Liver (tissue), 9 donors: Measurements from ENCODE around the gene AATK. TPM values are rescaled to one million over a fixed set of nuclear protein-coding genes. Genes with fewer than 3 reads are reported as not detected.

Source experiments
- DNase-seq: peaks from one replicate; pipeline ENCODE4 v3.0.0-alpha.2; 2017; ENCODE audit warnings: low spot score
- H3K27ac ChIP-seq, 2 donors: one replicate each; pipeline ENCODE4 v1.7.0; 2013; ENCODE audit warnings: inconsistent platforms in 2 of 2, low read length in 2 of 2, control low read depth in 1 of 2, low read depth in 1 of 2, mild to moderate bottlenecking in 1 of 2
- H3K27me3 ChIP-seq, 4 donors: one replicate each; pipeline versions ENCODE4 v1.6.1 to v1.7.0; 2013; ENCODE audit warnings: low read length in 3 of 4, inconsistent platforms in 1 of 4, mild to moderate bottlenecking in 1 of 4, moderate library complexity in 1 of 4; ENCODE audit not compliant: control insufficient read depth in 4 of 4, insufficient read depth in 4 of 4
- H3K36me3 ChIP-seq, 4 donors: one replicate each; pipeline versions ENCODE4 v1.6.1 to v1.7.0; 2013; ENCODE audit warnings: low read length in 3 of 4, mild to moderate bottlenecking in 3 of 4, low read depth in 1 of 4, moderate library complexity in 1 of 4; ENCODE audit not compliant: control insufficient read depth in 4 of 4, insufficient read depth in 3 of 4
- H3K4me1 ChIP-seq, 4 donors: one replicate each; pipeline versions ENCODE4 v1.6.1 to v1.7.0; 2013; ENCODE audit warnings: low read length in 3 of 4, mild to moderate bottlenecking in 3 of 4, moderate library complexity in 1 of 4; ENCODE audit not compliant: control insufficient read depth in 4 of 4, insufficient read depth in 4 of 4
- H3K4me3 ChIP-seq, 3 donors: one replicate each; pipeline versions ENCODE4 v1.6.1 to v1.7.0; 2013; ENCODE audit warnings: low read length in 3 of 3, control low read depth in 1 of 3, low read depth in 1 of 3, mild to moderate bottlenecking in 1 of 3
- H3K9ac ChIP-seq, 2 donors: one replicate each; pipeline ENCODE4 v1.7.0; 2013; ENCODE audit warnings: low read length in 2 of 2, mild to moderate bottlenecking in 2 of 2, moderate library complexity in 2 of 2, control low read depth in 1 of 2, low read depth in 1 of 2
- H3K9me3 ChIP-seq, 4 donors: one replicate each; pipeline versions ENCODE4 v1.6.1 to v1.7.0; 2013; ENCODE audit warnings: low read length in 3 of 4; ENCODE audit not compliant: control insufficient read depth in 4 of 4
- ATF3 ChIP-seq: IDR thresholded peaks from 2 replicates; pipeline ENCODE4 v1.6.1; 2016; ENCODE audit warnings: antibody characterized with exemption
- CTCF ChIP-seq: fragments of 150-350 bp; IDR thresholded peaks from 2 replicates; pipeline ENCODE4 v1.5.1; 2017; ENCODE audit warnings: improper control_type of control experiment, low read depth, low read length; ENCODE audit not compliant: missing input control
- FOXA1 ChIP-seq: IDR thresholded peaks from 2 replicates; pipeline ENCODE4 v1.6.1; 2016; ENCODE audit warnings: antibody characterized with exemption
- FOXA2 ChIP-seq: IDR thresholded peaks from 2 replicates; pipeline ENCODE4 v1.6.1; 2016; ENCODE audit warnings: antibody characterized with exemption
- GABPA ChIP-seq, 2 donors: IDR thresholded peaks in 1 of 2; conservative IDR thresholded peaks in 1 of 2; 2 replicates each; pipeline ENCODE4 v1.6.1; 2016; ENCODE audit warnings: antibody characterized with exemption in 2 of 2, mild to moderate bottlenecking in 1 of 2, moderate library complexity in 1 of 2
- HNF4G ChIP-seq: IDR thresholded peaks from 2 replicates; pipeline ENCODE4 v1.6.1; 2016; ENCODE audit warnings: antibody characterized with exemption
- JUND ChIP-seq, 2 donors: IDR thresholded peaks; 2 replicates each; pipeline ENCODE4 v1.6.1; 2016; ENCODE audit warnings: antibody characterized with exemption in 2 of 2
- NR2F2 ChIP-seq: IDR thresholded peaks from 2 replicates; pipeline ENCODE4 v1.6.1; 2016; ENCODE audit warnings: antibody characterized with exemption
- RAD21 ChIP-seq, 2 donors: IDR thresholded peaks; 2 replicates each; pipeline ENCODE4 v1.6.1; 2016; ENCODE audit warnings: antibody characterized with exemption in 2 of 2, mild to moderate bottlenecking in 2 of 2
- RXRA ChIP-seq, 2 donors: IDR thresholded peaks; 2 replicates each; pipeline ENCODE4 v1.6.1; 2017 to 2018; ENCODE audit warnings: antibody characterized with exemption in 2 of 2, mild to moderate bottlenecking in 1 of 2
- SP1 ChIP-seq: IDR thresholded peaks from 2 replicates; pipeline ENCODE4 v1.6.1; 2018; ENCODE audit warnings: antibody characterized with exemption, mild to moderate bottlenecking
- TAF1 ChIP-seq: conservative IDR thresholded peaks from 2 replicates; pipeline ENCODE4 v1.6.1; 2016; ENCODE audit warnings: antibody characterized with exemption, mild to moderate bottlenecking
- YY1 ChIP-seq: IDR thresholded peaks from 2 replicates; pipeline ENCODE4 v1.6.1; 2016; ENCODE audit warnings: antibody characterized with exemption, mild to moderate bottlenecking
- ZBTB33 ChIP-seq: IDR thresholded peaks from 2 replicates; pipeline ENCODE4 v1.6.1; 2016; ENCODE audit warnings: antibody characterized with exemption
- WGBS: extraction: QIAGEN DNeasy Blood & Tissue Kit; methylation state at CpG from one replicate; pipeline ENCODE4 v1.1.7; 2013; 5-methylcytosine and 5-hydroxymethylcytosine counted together
- polyA plus RNA-seq, 2 donors: library from polyadenylated mRNA; stranded (reverse) in 1 of 2; unstranded in 1 of 2; fragments of 200-250 nt in 1 of 2; fragments of >200 nt in 1 of 2; fragmentation: Nextera tagmentation in 1 of 2; extraction: Ambion mirVana in 1 of 2; gene quantifications; one replicate each; pipeline versions ENCODE4 v1.2.1 to v1.2.3, GENCODE V29; 2013 to 2015
- total RNA-seq, 2 donors: library from RNA; depleted of rRNA; stranded (reverse); fragments of >200 nt; gene quantifications; one replicate each; pipeline ENCODE4 v1.2.3, GENCODE V29; 2014
- donor health status: healthy.
- donor health status: healthy.
- donor health status: healthy.
- donor health status: healthy.
- donor health status: healthy.

Gene AATK
- total and polyA plus RNA-seq, 4 donors = 0.24 to 2.3 (median 0.62) TPM

- no peaks in the 10 kb centered on the region for H3K9me3 ChIP-seq
- no peaks in the 10 kb centered on the region for H3K27me3 ChIP-seq
- H3K4me1 ChIP-seq = peaks cover 0 to 7% (median 0%) of the 10 kb centered on the region in 4 donors
- no peak overlapping the region for H3K9ac ChIP-seq
- no peak overlapping the region for H3K27ac ChIP-seq
- H3K36me3 ChIP-seq = no peaks in the 10 kb centered on the region
- DNase-seq = no peak
- no peak overlapping the region for H3K4me3 ChIP-seq
- WGBS = 93% methylated on average over 13 of the region's 13 CpGs
- TF ChIP-seq SP1 = no peak
- TF ChIP-seq ZBTB33 = no peak
- TF ChIP-seq HNF4G = no peak
- no peak for TF ChIP-seq GABPA (IDR thresholded peaks at IDR 0.05 in 1 of 2, conservative IDR thresholded peaks at IDR 0.05 in 1 of 2)
- no peak for TF ChIP-seq RAD21 (IDR thresholded peaks at IDR 0.05)
- no peak for TF ChIP-seq FOXA2
- no peak for TF ChIP-seq FOXA1
- no peak for TF ChIP-seq TAF1
- no peak for TF ChIP-seq JUND (IDR thresholded peaks at IDR 0.05)
- no peak for TF ChIP-seq CTCF
- no peak for TF ChIP-seq ATF3
- no peak for TF ChIP-seq YY1
Measured at GRCh38 chr17:81137248-81137647, 28.8 kb downstream of the AATK start.

GRCh38 chr17:81136366-81136765, 29.7 kb downstream of the AATK start:
- peaks cover 0 to 7% (median 0%) of the 10 kb centered on the region in 4 donors for H3K4me1 ChIP-seq
- no peak overlapping the region for H3K4me3 ChIP-seq
- H3K27me3 ChIP-seq = no peaks in the 10 kb centered on the region
- H3K27ac ChIP-seq = no peak overlapping the region
- no peak overlapping the region for H3K9ac ChIP-seq
- no peaks in the 10 kb centered on the region for H3K9me3 ChIP-seq
- DNase-seq = no peak
- 89% methylated on average over 8 of the region's 8 CpGs for WGBS
- TF ChIP-seq NR2F2 (no peak), CTCF (no peak), FOXA2 (no peak), HNF4G (no peak), JUND (IDR thresholded peaks at IDR 0.05) (no peak), RXRA (IDR thresholded peaks at IDR 0.05) (no peak)
- H3K36me3 ChIP-seq = no peaks in the 10 kb centered on the region
